Mucosa of rectum (tissue), 2 donors: ENCODE measurements around the gene ATRNL1.

Experiments
- H3K27ac ChIP-seq, 2 donors: one replicate each; pipeline ENCODE4 v1.7.0; 2013; ENCODE audit warnings: inconsistent platforms in 2 of 2, low read depth in 2 of 2, low read length in 2 of 2
- H3K27me3 ChIP-seq, 2 donors: one replicate each; pipeline ENCODE4 v1.7.0; 2013; ENCODE audit warnings: low read length in 2 of 2; ENCODE audit not compliant: control insufficient read depth in 2 of 2, insufficient read depth in 2 of 2
- H3K36me3 ChIP-seq, 2 donors: one replicate each; pipeline ENCODE4 v1.7.0; 2013; ENCODE audit warnings: low read length in 2 of 2; ENCODE audit not compliant: control insufficient read depth in 2 of 2, insufficient read depth in 2 of 2
- H3K4me1 ChIP-seq, 2 donors: one replicate each; pipeline ENCODE4 v1.7.0; 2013; ENCODE audit warnings: low read length in 2 of 2, mild to moderate bottlenecking in 1 of 2; ENCODE audit not compliant: control insufficient read depth in 2 of 2, insufficient read depth in 2 of 2
- H3K4me3 ChIP-seq, 2 donors: one replicate each; pipeline ENCODE4 v1.7.0; 2013; ENCODE audit warnings: low read length in 2 of 2
- H3K9ac ChIP-seq, 2 donors: one replicate each; pipeline ENCODE4 v1.7.0; 2013; ENCODE audit warnings: low read length in 2 of 2, low read depth in 1 of 2, mild to moderate bottlenecking in 1 of 2
- H3K9me3 ChIP-seq, 2 donors: one replicate each; pipeline ENCODE4 v1.7.0; 2013; ENCODE audit warnings: low read length in 2 of 2; ENCODE audit not compliant: control insufficient read depth in 2 of 2
- donor health status: healthy.
- donor health status: Normal muscosa, but diverticular disease.

ATRNL1 gene

GRCh38 chr10:115566867-115567266, 473.7 kb downstream of the ATRNL1 start:
- H3K9me3 ChIP-seq = no peaks in the 10 kb centered on the region
- no peak overlapping the region for H3K27ac ChIP-seq
- no peaks in the 10 kb centered on the region for H3K36me3 ChIP-seq
- no peak overlapping the region for H3K4me3 ChIP-seq
- H3K4me1 ChIP-seq = no peaks in the 10 kb centered on the region
- H3K27me3 ChIP-seq = no peaks in the 10 kb centered on the region
- H3K9ac ChIP-seq = no peak overlapping the region

DNA sequence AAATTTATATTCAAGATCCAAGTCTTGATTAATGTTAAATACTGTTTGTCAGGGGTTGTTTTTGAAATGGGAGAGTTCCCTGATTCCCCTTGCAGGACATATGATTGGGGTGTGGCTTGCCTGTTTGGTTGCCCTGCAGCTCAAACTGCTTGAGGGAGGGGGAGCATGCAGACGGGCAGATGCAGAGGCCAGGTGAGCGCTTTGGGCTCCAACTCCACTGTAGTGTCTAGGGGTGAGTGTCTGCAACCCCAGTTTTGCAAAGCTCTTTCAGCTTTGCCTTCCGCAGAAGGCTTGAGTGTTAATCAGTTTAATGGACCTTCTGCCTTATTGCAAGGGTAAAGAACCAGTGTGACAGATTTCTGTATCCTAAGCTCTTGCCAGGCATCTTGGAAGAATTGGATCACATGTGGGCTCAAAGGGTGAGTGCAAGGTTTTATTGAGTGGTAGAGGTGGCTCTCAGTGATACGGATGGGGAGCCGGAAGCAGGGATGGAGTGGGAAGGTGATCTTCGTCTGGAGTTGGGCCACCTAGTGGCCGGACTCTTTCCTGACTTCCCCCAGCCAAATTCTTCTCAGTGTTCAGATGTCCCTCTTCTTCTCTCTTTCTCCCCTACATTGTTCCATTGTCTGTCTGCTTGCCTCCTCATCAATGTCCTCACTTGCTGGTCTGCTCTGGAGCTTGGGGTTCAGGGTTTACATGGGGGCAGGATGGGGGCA, 479.7 kb downstream of the ATRNL1 start:
- H3K4me1 ChIP-seq = no peaks in the 10 kb centered on the region
- H3K27ac ChIP-seq = no peak overlapping the region
- H3K4me3 ChIP-seq = no peak overlapping the region
- H3K27me3 ChIP-seq = no peaks in the 10 kb centered on the region
- H3K9me3 ChIP-seq = no peaks in the 10 kb centered on the region
- no peak overlapping the region for H3K9ac ChIP-seq
- no peaks in the 10 kb centered on the region for H3K36me3 ChIP-seq

GRCh38 chr10:115580239-115580638, 487.1 kb downstream of the ATRNL1 start:
- no peaks in the 10 kb centered on the region for H3K36me3 ChIP-seq
- no peak overlapping the region for H3K4me3 ChIP-seq
- no peaks in the 10 kb centered on the region for H3K9me3 ChIP-seq
- H3K27ac ChIP-seq = no peak overlapping the region
- no peaks in the 10 kb centered on the region for H3K27me3 ChIP-seq
- no peak overlapping the region for H3K9ac ChIP-seq
- H3K4me1 ChIP-seq = no peaks in the 10 kb centered on the region

- Histone ChIP-seq H3K9ac (no peak overlapping the region), H3K27ac (no peak overlapping the region), H3K4me3 (no peak overlapping the region), H3K27me3 (no peaks in the 10 kb centered on the region), H3K9me3 (peaks cover 0 to under 1% of the 10 kb centered on the region in 2 donors), H3K4me1 (no peaks in the 10 kb centered on the region), H3K36me3 (no peaks in the 10 kb centered on the region)
Measured at GRCh38 chr10:115593060-115593459, 499.9 kb downstream of the ATRNL1 start.

DNA sequence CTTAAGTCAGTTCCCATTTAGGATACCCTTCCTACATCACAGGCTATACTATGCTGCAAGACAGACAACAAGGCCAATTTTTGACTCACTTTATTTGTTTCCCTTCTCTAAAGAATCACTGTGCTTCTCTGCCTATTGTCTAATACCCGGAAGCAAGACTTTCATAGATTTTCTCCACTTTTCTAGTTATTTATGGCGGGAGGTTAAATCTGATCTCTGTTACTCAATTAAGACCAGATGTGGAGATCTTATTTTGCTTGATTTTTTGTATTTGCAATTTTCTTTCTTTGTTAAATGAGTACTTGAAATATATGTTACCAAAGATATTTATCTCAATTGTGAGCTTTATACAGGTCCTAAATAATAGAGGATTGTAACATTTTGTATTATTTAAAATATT, 511.5 kb downstream of the ATRNL1 start:
- H3K27me3 ChIP-seq = no peaks in the 10 kb centered on the region
- no peak overlapping the region for H3K9ac ChIP-seq
- H3K27ac ChIP-seq = no peak overlapping the region
- no peaks in the 10 kb centered on the region for H3K9me3 ChIP-seq
- H3K4me3 ChIP-seq = no peak overlapping the region
- no peaks in the 10 kb centered on the region for H3K36me3 ChIP-seq
- no peaks in the 10 kb centered on the region for H3K4me1 ChIP-seq

GRCh38 chr10:115606086-115606485, 512.9 kb downstream of the ATRNL1 start:
- Histone ChIP-seq H3K27ac (no peak overlapping the region), H3K27me3 (no peaks in the 10 kb centered on the region), H3K4me3 (no peak overlapping the region), H3K9ac (no peak overlapping the region), H3K4me1 (no peaks in the 10 kb centered on the region), H3K9me3 (no peaks in the 10 kb centered on the region), H3K36me3 (no peaks in the 10 kb centered on the region)

DNA sequence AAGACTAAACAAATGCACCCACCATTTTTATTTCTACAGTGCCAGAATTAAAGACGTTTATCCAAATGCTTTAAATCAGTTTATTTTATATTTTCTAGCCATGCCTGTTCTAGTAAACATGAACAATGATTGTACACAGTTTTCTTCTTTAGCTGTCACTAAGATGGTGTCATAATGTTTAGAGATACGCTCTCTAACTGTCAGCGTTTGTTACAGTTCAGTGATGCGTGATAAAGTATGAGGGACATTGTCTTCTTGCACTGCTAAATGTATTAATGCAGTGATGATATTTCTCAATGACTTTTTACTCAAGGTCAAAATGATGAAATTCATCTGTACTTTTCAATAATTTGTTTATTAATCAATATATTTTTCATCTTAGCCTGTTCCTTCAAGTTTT, 513.6 kb downstream of the ATRNL1 start:
- no peak overlapping the region for H3K9ac ChIP-seq
- no peaks in the 10 kb centered on the region for H3K36me3 ChIP-seq
- no peaks in the 10 kb centered on the region for H3K9me3 ChIP-seq
- no peak overlapping the region for H3K27ac ChIP-seq
- H3K27me3 ChIP-seq = no peaks in the 10 kb centered on the region
- no peak overlapping the region for H3K4me3 ChIP-seq
- H3K4me1 ChIP-seq = no peaks in the 10 kb centered on the region

- Histone ChIP-seq H3K27me3 (no peaks in the 10 kb centered on the region), H3K27ac (no peak overlapping the region), H3K9me3 (no peaks in the 10 kb centered on the region), H3K36me3 (no peaks in the 10 kb centered on the region), H3K9ac (no peak overlapping the region), H3K4me1 (no peaks in the 10 kb centered on the region), H3K4me3 (no peak overlapping the region)
Measured at GRCh38 chr10:115624448-115624847, 531.3 kb downstream of the ATRNL1 start.

- no peaks in the 10 kb centered on the region for H3K4me1 ChIP-seq
- H3K4me3 ChIP-seq = no peak overlapping the region
- no peaks in the 10 kb centered on the region for H3K36me3 ChIP-seq
- no peaks in the 10 kb centered on the region for H3K27me3 ChIP-seq
- no peaks in the 10 kb centered on the region for H3K9me3 ChIP-seq
- no peak overlapping the region for H3K9ac ChIP-seq
- no peak overlapping the region for H3K27ac ChIP-seq
Measured at GRCh38 chr10:115628616-115629015, 535.5 kb downstream of the ATRNL1 start.

- H3K9me3 ChIP-seq = no peaks in the 10 kb centered on the region
- H3K4me1 ChIP-seq = no peaks in the 10 kb centered on the region
- no peaks in the 10 kb centered on the region for H3K27me3 ChIP-seq
- no peak overlapping the region for H3K27ac ChIP-seq
- H3K9ac ChIP-seq = no peak overlapping the region
- no peak overlapping the region for H3K4me3 ChIP-seq
- no peaks in the 10 kb centered on the region for H3K36me3 ChIP-seq
Measured at GRCh38 chr10:115638246-115638645, 545.1 kb downstream of the ATRNL1 start.

- no peaks in the 10 kb centered on the region for H3K4me1 ChIP-seq
- no peak overlapping the region for H3K9ac ChIP-seq
- H3K4me3 ChIP-seq = no peak overlapping the region
- H3K9me3 ChIP-seq = no peaks in the 10 kb centered on the region
- H3K36me3 ChIP-seq = no peaks in the 10 kb centered on the region
- no peak overlapping the region for H3K27ac ChIP-seq
- H3K27me3 ChIP-seq = no peaks in the 10 kb centered on the region
Measured at GRCh38 chr10:115649217-115649616, 556.1 kb downstream of the ATRNL1 start.
